NCI-H187 (cell line): ENCODE measurements around the gene MAPK8IP3.

Experiments
- DNase-seq, 2 experiments: peaks; one replicate each; lab custom pipeline; 2025; lab: John Stamatoyannopoulos, UW

MAPK8IP3 gene

DNA sequence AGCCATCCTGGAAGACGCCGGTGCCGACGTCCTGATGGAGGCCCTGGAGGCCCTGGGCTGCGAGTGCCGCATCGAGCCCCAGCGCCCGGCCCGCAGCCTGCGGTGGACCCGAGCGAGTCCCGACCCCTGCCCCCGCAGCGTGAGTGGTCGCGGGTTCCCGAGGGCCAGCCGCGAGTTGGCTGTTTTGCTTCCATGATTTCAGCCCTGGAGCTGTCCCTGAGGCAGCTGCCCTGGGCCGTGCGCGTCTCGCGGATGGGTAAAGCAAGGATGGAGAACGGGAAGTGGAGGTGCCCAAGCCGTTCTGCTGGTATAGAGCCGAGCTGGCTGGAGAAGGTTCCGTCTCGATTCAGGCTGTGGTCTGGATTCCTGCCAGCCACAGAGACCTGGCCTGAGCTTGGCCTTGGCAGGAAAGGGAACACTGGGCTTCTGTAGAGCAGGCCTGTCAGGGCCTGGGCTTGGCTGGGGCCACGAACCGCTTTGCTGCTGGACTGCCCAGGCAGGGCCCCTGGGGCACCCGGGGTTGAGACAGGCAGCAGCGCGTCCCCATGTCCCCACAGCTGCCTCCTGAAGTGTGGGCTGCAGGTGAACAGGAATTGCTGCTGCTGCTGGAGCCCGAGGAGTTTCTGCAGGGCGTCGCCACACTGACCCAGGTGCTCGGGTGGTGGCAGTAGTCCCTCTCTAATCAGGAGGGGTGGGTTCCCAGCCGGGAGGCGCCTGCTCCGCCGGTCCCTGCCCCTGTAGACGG, 67.9 kb downstream of the MAPK8IP3 start:
- DNase-seq = no peak

DNA sequence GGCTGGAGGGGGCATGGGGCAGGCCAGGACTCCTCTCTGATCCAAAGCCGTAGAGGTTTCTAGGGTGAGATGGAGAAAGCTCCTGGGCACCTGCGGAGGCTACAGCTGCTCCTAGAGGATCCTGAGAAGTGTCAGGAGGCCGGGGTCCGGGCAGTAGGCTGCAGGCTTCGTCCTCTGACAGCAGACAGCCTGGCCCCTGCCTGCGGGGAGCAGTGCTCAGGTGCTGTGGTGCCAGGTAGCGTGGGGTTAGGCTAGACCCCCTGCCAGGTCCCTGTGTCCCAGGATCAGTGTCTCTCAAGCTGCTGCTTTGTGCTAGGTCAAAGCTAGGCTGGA, 68.4 kb downstream of the MAPK8IP3 start:
- DNase-seq = no peak

DNA sequence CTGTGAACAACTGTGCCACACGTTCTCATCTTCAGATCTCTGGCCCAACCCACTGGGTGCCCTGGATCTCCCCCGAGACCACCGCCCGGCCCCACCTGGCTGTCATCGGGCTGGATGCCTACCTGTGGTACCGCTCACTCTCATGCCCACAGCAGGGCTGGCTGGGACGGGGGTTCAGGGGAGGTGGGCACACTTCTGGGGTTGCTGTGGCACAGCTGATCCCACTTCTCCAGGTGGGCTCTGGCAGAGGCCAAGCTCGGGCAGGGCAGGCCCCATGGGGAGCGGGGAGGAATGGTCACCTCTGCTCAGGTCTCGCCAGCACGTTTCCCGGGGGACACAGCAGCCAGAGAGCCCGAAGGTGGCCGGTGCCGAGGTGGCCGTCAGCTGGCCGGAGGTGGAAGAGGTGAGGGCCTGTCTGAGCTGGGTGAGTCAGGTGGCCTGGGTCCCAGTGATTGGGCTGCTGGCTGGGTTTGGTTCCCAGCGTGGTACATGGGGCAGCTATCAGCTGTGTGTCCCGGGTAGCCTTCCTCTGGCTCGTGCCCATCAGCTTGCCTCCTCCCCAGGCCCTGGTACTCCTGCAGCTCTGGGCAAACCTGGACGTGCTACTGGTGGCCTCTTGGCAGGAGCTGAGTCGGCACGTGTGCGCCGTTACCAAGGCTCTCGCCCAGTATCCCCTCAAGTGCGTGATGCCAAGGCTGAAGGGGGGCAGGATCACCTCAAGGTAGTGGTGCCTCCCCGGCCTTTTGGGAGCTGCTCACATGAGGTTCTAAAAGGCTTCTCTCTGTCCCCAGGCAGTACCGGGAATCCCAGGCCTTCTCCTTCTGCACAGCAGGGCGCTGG, 69.2 kb downstream of the MAPK8IP3 start:
- no peak for DNase-seq

DNA sequence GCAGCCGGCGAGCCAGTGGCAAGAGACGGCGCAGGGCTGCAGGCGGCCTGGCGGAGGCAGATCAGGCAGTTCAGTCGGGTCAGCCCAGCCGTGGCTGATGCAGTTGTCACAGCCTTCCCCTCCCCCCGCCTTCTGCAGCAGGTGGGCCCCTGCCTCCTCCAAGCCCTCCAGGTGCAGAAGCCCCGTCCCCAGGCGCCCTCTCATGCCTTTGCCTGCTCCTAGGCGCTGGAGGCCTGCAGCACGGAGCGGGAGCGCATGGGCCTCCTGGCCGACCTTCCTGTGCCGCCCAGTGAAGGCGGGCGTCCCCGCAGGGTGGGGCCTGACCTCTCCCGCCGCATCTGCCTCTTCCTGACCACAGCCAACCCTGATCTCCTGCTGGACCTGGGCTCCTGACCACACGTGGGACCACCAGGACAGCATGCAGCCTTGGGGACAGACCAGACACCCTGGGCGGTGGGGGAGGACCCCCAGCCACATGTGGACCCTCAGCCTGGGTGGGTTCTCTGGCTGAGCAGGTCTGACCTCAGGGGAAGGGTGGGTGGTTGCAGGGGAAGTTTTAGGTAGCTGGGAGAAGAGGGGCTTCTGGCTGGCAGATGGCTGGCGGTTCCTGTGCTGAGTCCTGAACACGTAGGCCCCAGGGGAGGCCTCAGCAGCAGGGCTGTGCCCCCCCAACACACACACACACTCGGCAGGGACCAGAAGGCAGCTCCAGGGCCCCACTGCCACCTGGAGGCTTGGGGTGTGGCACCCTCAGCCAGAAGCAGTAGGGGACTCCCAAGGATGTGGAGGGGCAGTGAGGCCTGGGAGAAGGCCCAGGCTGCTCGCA, 70.1 kb downstream of the MAPK8IP3 start:
- DNase-seq = no peak

DNA sequence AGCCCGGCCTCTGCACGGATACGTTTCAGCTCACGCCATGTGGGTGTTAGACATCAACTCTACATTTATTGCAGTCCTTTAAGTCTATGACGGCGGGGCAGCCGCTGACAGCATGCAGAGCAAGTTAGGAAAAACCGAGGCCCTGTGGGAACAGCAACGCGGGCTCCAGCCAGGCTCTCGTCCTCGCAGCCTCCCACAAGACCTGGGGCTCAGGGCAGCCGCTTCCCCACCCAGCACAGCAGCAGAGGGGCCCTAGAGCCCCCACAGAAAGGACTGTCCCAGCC, 70.6 kb downstream of the MAPK8IP3 start:
- no peak for DNase-seq

DNA sequence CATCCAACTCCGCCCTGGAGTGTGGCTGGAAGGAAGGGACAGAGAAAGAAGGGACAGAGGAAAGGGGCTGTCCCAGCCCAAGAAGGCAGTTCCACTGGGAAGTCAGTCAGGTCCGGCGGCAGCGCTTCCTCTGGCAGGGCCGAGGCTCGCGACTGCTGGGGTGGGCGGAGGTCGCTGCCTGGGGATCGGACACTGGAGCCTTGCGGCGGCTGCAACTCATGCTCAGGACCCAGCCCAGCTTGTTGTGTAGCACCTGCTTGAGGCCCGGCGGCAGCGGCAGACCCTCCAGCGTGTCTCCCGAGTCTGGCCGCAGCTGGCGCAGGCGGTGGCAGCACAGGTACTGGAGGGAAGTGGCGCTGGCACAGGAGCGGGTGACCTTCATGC, 71.0 kb downstream of the MAPK8IP3 start:
- DNase-seq = no peak

DNA sequence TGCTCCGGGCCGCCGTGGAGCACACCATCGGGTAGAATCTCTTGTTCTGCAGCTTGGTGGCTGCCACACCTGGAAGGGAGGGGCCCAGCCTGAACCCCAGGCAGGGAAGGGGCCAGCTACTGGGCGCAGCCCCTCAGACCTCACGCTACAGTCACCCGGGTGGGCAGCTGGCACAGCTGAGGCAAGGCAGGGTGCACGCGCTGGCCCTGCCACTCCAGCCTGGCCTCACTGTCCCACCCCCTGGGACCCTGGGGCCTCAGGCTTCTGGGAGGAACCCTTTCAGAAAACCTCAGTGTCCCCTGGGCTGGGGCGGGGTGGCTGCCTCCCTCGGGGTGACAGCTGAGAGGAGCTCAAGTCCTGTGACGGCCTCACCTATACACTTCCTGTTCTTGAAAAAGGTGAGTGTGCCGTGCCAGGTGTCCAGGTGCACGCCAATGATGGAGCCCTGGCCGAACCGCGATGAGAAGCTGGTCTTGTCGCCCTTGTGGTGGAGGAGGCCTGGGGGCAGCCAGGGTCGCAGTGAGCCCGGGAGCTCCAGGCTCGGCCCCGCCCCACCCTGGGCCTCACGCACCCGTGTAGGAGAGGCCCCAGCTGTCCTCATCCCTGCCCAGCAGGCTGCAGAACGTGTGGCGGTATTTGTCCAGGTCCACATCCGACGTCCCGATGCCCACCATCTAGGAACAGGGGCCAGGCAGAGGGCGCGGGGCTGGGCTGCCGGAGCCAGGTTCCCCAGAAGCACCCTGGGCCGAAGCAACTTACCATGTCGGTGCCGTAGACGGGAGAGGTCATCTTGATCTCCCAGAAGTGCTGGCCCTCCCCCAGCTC, 71.6 kb downstream of the MAPK8IP3 start:
- DNase-seq = no peak

DNA sequence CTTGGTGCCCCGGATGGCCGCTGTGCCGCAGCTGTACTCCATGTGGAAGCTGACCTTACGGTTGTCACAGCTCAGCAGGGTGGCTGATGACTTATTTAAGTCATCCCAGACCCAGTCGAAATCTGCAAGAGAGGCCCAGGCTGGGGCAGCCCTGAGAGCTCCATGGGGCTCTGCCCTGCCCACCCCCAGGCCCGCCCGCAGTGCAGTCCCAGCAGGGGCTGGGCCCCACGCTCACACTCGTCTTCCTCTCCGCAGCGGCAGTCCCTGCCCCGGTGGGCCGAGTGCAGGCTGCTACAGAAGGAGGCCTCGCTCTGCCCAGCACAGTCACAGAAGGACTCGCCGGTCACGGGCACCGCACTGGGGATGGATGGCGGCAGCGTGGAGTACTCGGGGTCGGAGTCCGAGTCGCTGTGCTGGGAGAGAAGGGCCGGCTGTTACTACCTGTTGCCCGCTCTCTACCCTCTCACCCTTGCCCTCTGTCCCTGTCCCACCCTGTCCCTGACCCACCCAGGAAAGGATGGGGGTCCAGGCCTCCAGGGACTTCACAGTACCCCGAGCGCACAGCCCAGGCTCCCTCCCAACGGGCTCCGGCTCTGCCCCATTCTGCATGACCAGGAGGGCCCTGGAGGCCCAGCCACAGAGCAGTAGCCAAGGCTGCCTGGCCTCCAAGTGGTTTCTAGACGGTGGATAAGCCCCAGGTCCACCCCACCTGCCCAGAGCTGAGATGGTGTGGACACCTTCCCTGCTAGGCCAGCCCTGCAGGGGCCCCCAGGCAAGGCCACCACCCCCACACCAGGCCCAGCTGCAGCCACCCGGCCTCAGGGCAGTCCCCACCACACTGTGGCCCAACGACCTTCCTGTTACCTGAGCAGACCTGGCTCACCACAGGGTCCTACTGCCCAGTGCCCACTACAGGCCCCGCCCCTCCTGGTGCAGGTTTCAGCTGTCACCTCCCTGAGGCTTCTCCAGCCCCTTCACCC, 72.5 kb downstream of the MAPK8IP3 start:
- DNase-seq = no peak

DNA sequence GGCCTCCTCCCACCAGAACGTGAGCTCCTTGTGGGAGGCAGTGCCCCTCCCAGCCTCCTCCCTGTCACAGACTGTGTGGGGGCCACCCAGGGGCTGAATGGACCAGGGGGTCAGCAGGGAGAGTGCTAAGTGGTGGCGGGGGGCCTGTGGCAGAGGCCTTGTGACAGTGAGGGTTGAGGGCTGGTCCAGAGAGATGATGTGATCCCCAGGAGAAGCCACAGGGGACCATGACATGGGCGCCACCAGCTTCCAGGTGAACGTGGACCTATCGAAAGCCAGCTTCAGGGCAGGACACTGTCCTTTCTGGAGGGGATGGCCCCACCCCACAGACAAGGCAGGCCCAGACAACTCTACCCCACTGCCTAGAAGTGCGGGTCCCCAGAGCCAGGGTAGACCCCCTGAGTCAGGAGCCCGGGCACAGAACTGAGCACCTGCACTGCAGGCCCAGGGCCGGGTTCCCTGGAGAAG, 73.3 kb downstream of the MAPK8IP3 start:
- DNase-seq = no peak

DNA sequence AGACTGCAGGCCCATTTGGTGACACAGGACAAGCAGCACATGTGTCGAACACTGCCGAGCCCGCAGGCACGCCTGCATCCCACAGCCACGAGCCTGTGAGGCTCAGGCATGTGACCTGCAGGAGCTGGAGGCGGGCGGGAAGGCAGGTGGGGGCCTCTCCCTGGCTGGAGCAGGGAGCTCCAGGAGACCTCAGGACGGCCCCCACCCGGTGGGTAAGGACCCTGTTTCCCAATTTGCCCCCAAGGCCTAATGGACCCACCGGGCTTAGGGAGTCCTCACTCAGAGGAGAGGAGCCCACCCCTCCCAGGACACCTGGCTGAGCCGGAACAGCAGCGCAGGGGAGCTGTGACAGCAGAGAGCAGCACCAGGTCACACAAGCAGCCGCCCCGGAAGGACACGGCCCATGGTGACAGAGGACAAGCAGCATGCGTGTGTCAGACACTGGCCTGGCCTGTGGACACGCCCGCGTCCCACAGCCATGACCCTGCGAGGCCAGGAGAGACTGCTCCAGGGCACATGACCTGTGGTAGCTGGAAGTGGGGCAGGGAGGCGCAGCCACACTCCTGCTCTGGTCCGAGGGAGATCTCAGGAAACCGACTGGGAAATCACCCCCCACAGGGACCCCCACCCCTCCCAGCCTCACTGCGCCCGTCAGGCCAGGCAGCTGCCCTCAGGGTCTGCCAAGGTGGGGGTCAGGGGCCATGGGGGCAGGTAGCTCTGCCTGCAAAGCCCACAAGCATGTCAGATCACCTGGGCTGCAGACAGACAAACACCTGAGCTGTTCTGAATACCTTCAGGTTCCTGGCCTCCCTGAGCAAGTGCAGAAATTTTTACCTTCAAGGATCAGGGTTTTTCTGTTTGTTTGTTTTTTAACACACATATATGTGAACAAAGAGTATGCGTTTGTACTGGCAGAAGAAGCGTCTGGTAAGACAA, 74.0 kb downstream of the MAPK8IP3 start:
- DNase-seq = no peak

DNA sequence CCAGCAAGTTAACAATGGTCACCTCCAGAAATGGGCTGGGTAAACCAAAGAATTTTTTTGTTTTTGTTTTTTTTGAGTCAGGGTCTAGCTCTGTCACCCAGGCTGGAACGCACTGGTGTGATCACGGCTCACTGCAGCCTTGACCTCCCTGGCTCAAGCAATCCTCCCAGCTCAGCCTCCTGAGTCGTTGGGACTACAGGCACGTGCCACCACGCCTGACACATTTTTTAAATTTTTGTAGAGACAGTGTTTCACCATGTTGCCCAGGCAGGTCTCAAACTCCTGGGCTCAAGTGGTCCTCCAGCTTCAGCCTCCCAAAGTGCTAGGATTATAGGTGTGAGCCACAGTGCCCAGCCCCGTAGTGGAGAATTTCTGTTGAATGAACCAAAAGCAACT, 74.7 kb downstream of the MAPK8IP3 start:
- DNase-seq = no peak

DNA sequence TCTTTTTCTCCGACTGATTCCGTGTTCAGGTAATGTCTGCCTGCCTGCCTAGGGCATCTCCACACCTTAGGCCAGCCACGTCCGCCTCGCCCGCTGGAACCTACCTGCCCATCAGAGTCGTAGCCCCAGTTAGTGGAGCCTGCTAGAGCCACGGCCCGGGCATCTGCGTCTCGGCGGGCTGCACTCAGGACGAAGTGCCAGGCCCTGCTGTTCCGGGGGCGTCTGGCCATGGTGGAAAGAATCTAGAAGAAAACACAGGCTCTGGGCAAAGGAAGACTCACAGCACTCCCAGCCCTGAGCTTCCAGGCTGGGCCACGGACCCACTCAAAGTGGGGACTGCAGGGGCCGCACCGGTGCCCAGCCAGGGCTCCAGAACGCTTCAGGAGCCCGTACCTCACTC, 75.3 kb downstream of the MAPK8IP3 start:
- DNase-seq = no peak

DNA sequence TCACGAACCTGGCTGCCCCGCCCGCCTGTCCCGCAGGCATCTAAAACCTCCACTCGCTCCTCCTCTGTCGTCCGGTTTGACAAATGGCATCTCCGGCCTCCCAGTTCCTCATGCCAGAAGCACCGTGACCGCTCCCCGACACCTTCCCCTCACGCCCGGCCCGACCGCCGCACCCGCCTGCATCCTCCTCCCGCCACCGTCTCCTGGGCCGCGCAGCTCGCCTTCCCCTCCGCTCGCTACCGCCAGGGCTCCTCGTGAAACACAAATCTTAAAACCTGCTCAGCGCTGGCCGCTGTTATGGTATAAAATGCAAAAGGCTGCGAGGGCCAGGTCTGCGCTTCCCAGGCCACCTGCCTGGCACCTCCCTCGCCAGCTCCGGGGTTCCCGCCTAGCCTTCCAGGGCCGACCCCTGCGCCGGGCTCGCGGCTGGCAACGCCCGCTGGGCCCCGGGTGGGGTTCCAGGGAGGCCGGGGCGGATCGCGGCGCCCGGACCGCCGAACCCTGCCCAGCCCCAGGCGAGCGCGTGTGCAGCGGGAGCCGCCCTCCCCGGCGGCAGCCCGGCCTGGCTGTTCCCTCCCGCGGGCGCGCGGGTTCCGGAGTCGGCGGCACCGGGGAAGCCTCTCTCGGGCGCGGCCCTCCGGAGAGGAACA, 75.9 kb downstream of the MAPK8IP3 start:
- DNase-seq = no peak

DNA sequence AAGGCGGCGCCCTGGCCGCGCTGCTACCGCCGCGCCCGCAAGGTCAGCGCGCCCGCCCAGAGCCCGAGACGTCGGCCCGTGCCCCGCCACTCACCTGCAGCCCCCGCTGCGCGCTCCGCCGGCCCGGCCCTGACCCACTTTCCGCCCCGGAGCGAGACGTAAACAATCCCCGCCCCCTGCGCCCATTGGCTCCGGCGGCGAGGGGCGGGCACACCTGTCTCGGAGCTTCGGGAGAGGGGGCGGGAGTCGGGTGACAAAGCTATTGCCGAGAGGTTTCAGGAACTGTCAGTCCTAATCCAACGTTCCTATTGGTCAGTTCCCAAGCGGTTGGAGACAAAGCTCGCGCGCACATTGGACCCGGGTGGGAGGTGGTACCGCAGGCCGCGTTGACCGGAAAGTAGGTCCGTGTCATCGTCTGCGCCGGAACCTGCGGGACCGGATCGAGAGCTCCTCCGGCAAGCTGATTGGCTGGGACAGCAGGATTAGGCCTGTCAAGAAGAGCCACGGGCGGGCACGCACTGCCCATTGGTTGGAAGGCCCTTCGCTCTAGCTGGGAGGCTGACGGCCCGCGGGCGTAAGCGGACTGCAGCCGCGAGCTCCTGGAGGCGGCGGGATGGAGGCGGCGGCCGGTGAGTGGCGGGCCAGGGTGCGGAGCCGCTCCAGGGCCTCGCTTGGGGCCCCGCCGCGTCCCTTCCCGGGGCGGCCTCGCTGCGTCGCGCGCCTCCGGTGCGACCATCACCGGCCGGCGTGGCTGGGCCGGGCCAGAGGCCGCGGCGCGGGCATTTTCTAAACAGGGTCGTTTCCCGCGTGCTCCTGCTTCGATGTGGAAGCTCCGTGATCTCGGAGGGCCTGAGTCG, 76.6 kb downstream of the MAPK8IP3 start, which contains the start of the genes NUBP2 and SPSB3:
TSS of gene NUBP2 (plus strand) at position 553 of the 857 bp plus-strand sequence. CDS start at position 614, 61 bp downstream.
TSS of gene SPSB3 (minus strand) at position 164 of the 857 bp plus-strand sequence. CDS start 1,088 bp downstream, outside the sequence.
- peak; percentile 99 to 100 for DNase-seq

DNA sequence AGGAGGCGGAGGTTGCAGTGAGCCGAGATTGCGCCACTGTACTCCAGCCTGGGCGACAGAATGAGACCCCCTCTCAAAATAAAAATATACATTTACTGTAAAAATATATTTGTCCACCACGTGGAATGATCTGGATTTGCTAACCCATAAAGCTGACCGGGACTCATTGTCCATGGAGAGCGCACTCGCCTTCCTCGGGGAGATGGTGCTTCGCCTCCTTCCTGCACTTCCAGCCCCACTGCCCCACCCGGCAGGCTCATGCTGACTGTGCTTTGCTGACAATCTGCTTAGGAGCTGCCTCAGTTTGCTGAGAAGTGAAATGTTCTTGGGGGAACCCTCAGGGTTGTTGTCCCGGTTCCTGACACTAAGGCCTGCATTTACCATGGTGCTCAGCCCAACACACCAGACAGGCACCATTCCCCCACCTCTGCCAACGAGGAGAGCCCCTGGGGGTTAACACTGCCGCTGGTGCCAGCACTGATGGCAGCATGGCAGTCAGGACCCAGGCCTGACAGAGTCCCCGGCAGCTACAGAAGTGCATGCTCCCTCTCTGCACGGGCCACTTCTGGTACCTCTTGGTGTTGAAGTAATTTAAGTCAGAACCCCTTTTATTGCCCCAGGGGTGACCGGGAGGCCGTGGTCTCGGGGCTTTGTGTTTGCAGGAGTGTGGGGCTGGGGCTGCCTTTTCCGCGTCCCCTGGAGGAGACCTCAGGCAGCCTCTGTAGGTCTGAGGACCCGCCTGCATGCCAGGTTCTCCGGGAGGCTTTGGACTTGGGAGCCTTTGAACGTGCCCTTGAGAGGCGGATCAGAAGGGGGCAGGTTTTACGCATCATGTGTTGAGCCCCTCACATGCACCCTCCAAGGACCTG, 79.2 kb downstream of the MAPK8IP3 start:
- no peak for DNase-seq

DNA sequence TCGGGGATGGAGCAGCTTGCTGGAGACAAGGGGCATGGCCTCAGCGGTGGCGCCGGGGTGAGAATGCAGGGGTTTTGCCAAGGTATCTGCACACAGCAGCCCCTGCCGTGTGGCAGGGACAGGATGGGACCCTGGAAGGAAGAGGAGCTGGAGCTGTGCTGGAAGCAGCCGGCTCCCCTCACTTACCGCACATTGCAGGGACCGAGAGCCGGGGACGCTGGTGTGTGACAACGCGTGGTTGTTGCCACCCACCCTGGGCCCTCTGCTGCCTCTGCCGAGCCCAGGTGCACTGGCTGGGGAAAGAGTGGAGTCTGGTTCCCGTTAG, 79.8 kb downstream of the MAPK8IP3 start:
- DNase-seq = no peak
